NCI-H2171 (cell line): ENCODE results near the gene FBXO11.
"Not testable (repeated sequence)": the region's sequence is repeated elsewhere in the genome, so short reads cannot be mapped to it uniquely, and the experiment has no call there.

Experiments used
- DNase-seq: peaks from one replicate; lab custom pipeline; 2025; lab: John Stamatoyannopoulos, UW

Gene FBXO11

DNA sequence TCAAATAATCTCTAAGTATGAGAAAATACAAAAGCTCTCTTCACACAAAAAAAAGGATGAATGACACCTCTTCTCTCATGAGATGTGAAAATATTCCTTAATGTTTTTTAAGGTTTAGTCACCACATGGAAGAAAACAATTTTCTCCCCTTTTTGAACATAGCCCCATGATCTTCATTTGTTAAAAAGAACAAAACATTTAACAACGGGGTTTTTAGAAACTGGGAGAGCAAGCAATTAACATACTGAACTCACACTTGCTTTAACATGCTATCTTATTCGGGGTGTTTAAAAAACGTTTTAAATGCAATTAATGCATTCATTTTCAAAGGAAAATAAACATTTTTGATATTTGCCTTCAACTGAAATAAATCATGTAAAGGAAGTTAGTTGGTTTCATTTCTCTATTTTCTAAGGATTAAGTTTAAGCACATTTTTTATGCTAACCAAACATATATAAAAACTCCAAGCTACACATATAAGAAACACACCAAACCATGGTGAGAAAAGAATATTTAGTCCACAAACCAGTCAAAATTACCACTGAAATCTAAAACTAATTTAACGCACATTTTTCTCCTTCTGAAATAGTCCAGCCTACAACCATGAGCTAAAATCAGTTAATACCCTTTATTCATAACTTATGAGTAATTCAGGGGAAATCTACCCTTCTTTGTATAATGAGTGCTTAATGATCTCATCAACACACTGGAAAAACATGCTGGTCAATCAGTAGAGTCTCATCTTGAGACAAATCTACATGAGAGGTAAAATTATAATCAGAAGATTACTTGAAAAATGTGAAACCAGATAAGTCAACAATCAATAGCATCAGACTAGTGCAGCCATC, 8.2 kb downstream of the FBXO11 start:
- no peak for DNase-seq

- not testable (repeated sequence) for DNase-seq
Measured at GRCh38 chr2:47897191-47897882, 9.0 kb downstream of the FBXO11 start.

GRCh38 chr2:47896450-47896968, 9.8 kb downstream of the FBXO11 start:
- no peak for DNase-seq

DNA sequence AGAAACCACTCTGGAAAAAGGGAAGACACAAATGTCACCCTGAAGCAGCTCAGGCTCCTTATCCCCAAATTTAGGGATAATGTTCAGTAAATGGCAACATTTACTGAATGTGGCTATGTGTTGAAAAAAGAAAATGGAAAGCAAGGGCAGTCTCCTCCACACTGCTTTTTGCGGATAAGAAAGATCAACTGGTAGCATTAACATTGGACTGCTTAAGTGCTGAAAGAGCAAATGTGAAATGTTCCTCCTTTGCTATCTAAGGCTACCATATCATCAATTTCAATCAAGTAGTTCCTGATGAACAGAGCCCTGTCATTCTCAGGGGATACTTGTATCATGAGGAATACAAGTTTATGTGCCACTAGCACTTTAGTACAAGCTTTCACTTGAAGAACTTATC, 12.5 kb downstream of the FBXO11 start:
- no peak for DNase-seq

- DNase-seq = no peak
Measured at GRCh38 chr2:47892338-47892730, 14.0 kb downstream of the FBXO11 start.

- DNase-seq = no peak
Measured at GRCh38 chr2:47891369-47892337, 14.6 kb downstream of the FBXO11 start.

GRCh38 chr2:47890711-47891368, 15.5 kb downstream of the FBXO11 start:
- DNase-seq = no peak

GRCh38 chr2:47888581-47889280, 17.6 kb downstream of the FBXO11 start:
- no peak for DNase-seq

GRCh38 chr2:47876912-47877311, 29.4 kb downstream of the FBXO11 start:
- no peak for DNase-seq

GRCh38 chr2:47872941-47873340, 33.4 kb downstream of the FBXO11 start:
- no peak for DNase-seq

- no peak for DNase-seq
Measured at GRCh38 chr2:47870641-47871540, 35.4 kb downstream of the FBXO11 start.

DNA sequence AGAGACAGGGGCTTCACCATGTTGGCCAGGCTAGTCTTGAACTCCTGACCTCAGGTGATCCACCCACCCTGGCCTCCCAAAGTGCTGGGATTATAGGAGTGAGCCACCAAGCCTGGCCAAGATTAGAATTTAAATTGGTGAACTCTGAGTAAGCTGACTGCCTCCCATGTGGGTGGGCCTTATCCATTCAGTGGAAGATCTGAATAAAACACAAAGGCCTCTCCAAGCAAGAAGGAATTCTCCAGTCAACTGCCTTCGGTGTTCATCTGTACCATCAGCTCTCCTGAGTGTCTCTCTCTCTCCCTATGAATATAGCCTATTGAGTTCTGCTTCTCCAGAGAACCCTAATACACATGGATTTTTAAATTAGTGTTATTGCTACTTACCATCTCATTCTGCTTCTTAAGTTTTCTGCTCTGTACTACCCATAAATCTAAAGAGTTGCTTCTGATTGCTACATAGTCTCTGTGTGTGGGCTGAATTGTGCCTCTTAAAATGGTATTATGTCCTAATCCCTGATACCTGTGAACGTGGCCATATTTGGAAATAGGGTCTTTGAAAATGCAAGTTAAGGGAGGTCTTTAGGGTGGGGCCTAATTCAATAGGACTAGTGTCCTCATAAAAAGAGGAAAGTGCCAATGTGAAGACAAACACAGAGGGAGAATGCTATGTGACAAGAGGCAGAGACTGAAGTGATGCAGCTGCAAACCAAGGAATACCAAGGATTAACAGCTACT, 36.3 kb downstream of the FBXO11 start:
- DNase-seq = no peak

DNA sequence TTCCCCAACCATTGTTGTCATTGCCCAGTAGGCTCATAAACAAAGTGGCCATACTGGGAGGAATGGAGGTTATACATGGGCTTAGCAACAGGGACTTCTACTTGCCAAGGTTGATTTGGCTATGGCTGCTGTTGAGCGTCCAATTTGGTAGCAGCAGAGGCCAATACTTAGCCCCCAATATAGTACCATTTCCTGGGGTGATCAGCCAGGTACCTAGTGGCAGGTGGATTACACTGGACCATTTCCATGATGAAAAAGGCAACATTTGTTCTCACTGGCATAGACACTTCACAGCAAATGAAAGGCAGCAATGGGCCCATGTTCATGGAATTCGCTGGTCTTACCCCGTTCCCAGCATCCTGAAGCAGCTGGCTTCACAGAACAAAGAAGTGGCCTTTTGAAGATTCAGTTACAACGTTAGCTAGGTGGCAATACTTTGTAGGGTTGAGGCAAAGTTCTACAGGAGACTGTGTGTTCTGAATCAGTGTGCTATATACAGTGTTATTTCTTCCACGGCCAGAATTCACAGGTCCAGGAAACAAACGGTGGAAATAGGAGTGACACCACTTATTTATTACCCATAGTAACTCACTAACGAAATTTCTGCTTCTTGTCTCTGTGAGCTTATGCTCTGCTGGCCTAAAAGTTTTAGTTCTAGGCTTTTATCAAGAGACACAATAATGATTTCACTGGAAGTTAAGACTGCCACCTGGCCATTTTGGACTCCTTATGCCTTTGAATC, 37.5 kb downstream of the FBXO11 start:
- DNase-seq = no peak

GRCh38 chr2:47867205-47867604, 39.1 kb downstream of the FBXO11 start:
- DNase-seq = no peak

DNA sequence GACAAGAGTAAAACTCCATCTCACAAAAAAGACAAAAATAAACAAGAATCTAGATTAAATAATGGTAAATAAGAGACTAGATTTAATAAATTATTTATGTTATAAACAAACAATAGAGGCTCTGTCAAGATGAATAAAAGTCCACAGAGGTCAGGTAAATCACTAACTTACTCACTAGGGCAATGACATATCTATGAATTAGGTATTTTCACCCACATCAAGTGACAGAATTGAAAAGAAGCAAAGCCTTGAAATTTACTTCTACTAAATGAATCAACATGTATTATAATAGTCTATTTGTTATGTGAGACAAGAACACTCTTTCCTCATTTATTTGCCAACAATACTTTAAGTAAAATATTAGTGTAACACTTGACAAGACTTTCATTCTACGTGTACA, 41.7 kb downstream of the FBXO11 start:
- DNase-seq = no peak

DNA sequence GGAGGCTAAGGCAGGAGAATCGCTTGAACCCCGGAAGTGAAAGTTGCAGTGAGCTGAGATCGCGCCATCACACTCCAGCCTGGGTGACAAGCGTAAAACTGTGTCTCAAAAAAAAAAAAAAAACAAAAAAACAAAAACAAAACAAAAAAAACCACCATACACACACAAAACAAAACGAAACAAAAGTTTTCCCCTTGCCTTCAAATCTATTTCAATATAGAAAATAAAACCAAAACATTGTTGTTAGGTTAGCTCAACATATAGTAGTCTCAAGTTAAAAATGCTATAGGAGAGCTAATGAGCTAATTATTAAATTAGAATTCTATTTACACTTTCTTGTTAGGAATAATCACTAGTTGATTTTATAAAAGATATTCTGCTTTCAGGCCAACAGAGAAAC, 43.3 kb downstream of the FBXO11 start:
- no peak for DNase-seq

DNA sequence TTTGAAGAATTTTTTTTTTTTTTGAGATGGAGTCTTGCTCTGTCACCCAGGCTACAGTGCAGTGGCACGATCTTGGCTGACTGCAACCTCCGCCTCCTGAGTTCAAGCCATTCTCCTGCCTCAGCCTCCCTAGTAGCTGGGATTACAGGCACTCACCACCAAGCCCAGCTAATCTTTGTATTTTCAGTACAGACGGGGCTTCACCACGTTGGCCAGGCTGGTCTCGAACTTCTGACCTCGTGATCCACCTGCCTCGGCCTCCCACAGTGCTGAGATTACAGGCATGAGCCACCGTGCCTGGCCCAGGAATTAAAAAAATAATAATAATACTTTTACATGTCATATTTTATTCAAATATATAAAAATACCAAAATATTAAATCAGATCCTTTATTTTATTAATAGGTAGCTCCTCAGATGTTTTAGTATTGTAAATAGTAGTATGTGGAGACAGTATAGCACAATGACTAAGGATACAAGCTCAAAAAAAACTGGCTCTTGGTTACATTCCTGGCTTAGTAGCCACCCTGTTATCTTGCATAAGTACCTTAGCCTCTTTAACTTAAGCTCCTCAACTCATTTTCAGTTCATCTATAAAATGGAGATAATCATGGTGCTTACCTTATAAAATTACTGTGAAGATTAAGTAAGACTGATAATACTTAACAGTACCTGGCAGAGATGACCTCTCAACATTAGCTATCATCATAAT, 53.1 kb downstream of the FBXO11 start:
- DNase-seq = not testable (repeated sequence)

DNA sequence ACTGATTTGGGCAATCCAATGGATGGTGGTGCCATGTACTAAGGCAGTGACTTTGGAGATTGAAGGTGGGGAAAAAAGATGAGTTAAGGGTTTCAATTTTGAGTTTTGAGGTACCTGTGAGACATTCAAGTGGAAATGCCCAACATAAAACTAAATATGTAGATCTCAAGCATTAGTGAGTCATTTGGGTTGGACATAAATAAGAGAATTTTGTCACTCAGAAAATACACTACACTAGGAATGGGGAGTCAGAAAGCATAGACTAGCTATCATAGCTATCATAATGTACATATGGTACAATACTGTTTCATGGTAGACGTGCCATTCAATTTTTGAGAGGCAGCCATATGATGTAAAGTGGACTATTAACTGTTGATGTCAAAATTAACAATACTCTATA, 56.1 kb downstream of the FBXO11 start:
- no peak for DNase-seq
